Fibroblast of upper back skin (primary cell): Measurements from ENCODE around the gene NDC80.
A peak's percentile ranks its signal among the peaks of the same experiment; 100 is the strongest.
"Not testable (repeated sequence)": the region's sequence is repeated elsewhere in the genome, so short reads cannot be mapped to it uniquely, and the experiment has no call there.

Experiments
- DNase-seq: peaks from one replicate; pipeline ENCODE4 v3.0.0-alpha.2; 2013

Gene NDC80

GRCh38 chr18:2635586-2635985, 64.2 kb downstream of the NDC80 start:
- no peak for DNase-seq

GRCh38 chr18:2636126-2636631, 64.8 kb downstream of the NDC80 start:
- no peak for DNase-seq

- DNase-seq: no peak
Observed at GRCh38 chr18:2641638-2642037, 70.3 kb downstream of the NDC80 start.

- DNase-seq: peak; percentile 21
Observed at GRCh38 chr18:2642771-2643170, 71.4 kb downstream of the NDC80 start.

- no peak for DNase-seq
Observed at GRCh38 chr18:2644535-2644934, 73.2 kb downstream of the NDC80 start.

- DNase-seq: no peak
Observed at GRCh38 chr18:2651981-2652380, 80.6 kb downstream of the NDC80 start.

GRCh38 chr18:2653467-2653866, 82.1 kb downstream of the NDC80 start:
- no peak for DNase-seq

GRCh38 chr18:2654169-2654927, 83.0 kb downstream of the NDC80 start:
- no peak for DNase-seq

GRCh38 chr18:2654928-2655177, 83.5 kb downstream of the NDC80 start:
- DNase-seq: no peak

- DNase-seq: peak; percentile 76
Observed at GRCh38 chr18:2655178-2655953, 84.0 kb downstream of the NDC80 start, which contains the start of gene SMCHD1. Gene SMCHD1, plus strand, starts transcription at chr18:2655726. Its CDS starts 350 bp downstream, at chr18:2656076.

- no peak for DNase-seq
Observed at GRCh38 chr18:2655954-2656236, 84.5 kb downstream of the NDC80 start.

GRCh38 chr18:2656237-2656980, 85.1 kb downstream of the NDC80 start:
- DNase-seq: peak; percentile 23

GRCh38 chr18:2656981-2657512, 85.7 kb downstream of the NDC80 start:
- no peak for DNase-seq

GRCh38 chr18:2657788-2658458, 86.6 kb downstream of the NDC80 start:
- peak; percentile 59 for DNase-seq

GRCh38 chr18:2660849-2661248, 89.5 kb downstream of the NDC80 start:
- DNase-seq: not testable (repeated sequence)

GRCh38 chr18:2662288-2662687, 90.9 kb downstream of the NDC80 start:
- not testable (repeated sequence) for DNase-seq

GRCh38 chr18:2662990-2663389, 91.6 kb downstream of the NDC80 start:
- DNase-seq: no peak
